Esophagus (tissue), 2 donors: Measurements from ENCODE around the gene BUD31. TPM values are rescaled to one million over a fixed set of nuclear protein-coding genes. Genes with fewer than 3 reads are reported as not detected.
A peak's percentile ranks its signal among the peaks of the same experiment; 100 is the strongest.

ENCODE experiments used
- H3K27ac ChIP-seq, 2 donors: one replicate each; pipeline ENCODE4 v1.5.1; 2013; ENCODE audit warnings: low read depth in 2 of 2, mild to moderate bottlenecking in 2 of 2, inconsistent platforms in 1 of 2, low read length in 1 of 2, moderate library complexity in 1 of 2
- H3K27me3 ChIP-seq, 2 donors: one replicate each; pipeline ENCODE4 v1.6.1; 2013; ENCODE audit warnings: low read length in 2 of 2, control low read depth in 1 of 2, mild to moderate bottlenecking in 1 of 2; ENCODE audit not compliant: insufficient read depth in 2 of 2, control insufficient read depth in 1 of 2
- H3K36me3 ChIP-seq, 2 donors: one replicate each; pipeline ENCODE4 v1.6.1; 2013; ENCODE audit warnings: low read length in 1 of 2; ENCODE audit not compliant: control insufficient read depth in 2 of 2, insufficient read depth in 2 of 2
- H3K4me1 ChIP-seq, 2 donors: one replicate each; pipeline ENCODE4 v1.6.1; 2013; ENCODE audit warnings: low read length in 1 of 2; ENCODE audit not compliant: control insufficient read depth in 2 of 2, insufficient read depth in 2 of 2
- H3K4me3 ChIP-seq, 2 donors: one replicate each; pipeline ENCODE4 v1.5.1; 2013; ENCODE audit warnings: low read length in 2 of 2, mild to moderate bottlenecking in 2 of 2, low read depth in 1 of 2, moderate library complexity in 1 of 2
- H3K9me3 ChIP-seq, 2 donors: one replicate each; pipeline ENCODE4 v1.6.1; 2013; ENCODE audit warnings: mild to moderate bottlenecking in 2 of 2, low read depth in 1 of 2, low read length in 1 of 2, moderate library complexity in 1 of 2; ENCODE audit not compliant: control insufficient read depth in 2 of 2, insufficient read depth in 1 of 2
- WGBS, 2 donors: extraction: QIAGEN DNeasy Blood & Tissue Kit; methylation state at CpG; one replicate each; pipeline ENCODE4 v1.1.7; 2013; 5-methylcytosine and 5-hydroxymethylcytosine counted together
- polyA plus RNA-seq, 2 donors: library from polyadenylated mRNA; stranded (reverse); fragments of 200-250 nt; gene quantifications; one replicate each; pipeline ENCODE4 v1.2.3, GENCODE V29; 2013
- donor health status: healthy with polysubstance abuse.
- donor health status: Bipolar disorder and iron deficiency.

Gene BUD31
- polyA plus RNA-seq, 2 donors, result 93.8 to 100 TPM

DNA sequence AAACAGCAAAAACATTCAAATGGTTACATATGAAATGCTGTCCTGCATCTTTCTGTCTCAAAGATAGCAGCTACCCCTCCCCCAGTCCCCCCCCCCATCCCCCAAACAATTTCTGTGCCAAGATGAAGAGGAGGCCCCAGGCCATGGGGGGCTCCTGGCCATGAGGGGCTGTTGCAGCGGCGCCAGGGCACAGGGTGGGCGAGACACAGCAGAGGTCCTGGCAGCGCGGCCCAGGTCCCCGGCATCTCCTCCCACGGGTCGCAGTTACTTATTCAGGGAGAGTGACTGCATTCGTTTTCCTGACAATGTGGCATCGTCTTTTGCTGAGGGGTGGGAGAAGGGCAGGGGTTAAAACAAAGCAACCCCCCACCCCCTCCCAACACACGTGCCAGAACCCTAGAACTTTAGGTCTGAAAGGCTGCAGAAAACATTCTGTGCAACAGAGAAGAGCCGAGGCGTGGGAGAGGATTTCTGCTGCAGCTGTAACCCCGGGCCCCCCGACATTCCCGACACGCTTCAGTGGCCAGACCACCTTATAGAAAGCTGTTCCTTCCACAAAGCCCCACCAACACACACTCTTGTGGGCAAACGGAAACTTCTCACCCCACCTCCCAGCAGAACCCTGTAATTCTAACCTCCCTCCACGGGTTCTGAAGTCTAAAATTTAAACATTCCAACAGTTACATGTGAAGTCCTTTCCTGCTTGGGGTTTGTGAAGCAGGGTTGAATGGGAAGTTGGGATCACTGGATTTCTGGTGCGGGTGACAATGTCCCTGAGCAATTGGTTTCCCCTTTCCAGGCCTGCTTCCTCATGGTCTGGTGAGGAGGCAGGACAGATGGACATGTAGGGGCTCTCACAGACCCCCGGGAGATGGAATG lies 12.1 kb upstream of the BUD31 start:
- Histone ChIP-seq H3K36me3 (peaks cover 25 to 50% of the 10 kb centered on the region in 2 donors), H3K9me3 (no peaks in the 10 kb centered on the region), H3K27ac (no peak overlapping the region), H3K4me1 (peaks cover 2 to 7% of the 10 kb centered on the region in 2 donors), H3K27me3 (no peaks in the 10 kb centered on the region), H3K4me3 (no peak overlapping the region)
- 75 to 80% methylated on average over 20 to 21 of the region's 21 CpGs for WGBS, 2 donors

DNA sequence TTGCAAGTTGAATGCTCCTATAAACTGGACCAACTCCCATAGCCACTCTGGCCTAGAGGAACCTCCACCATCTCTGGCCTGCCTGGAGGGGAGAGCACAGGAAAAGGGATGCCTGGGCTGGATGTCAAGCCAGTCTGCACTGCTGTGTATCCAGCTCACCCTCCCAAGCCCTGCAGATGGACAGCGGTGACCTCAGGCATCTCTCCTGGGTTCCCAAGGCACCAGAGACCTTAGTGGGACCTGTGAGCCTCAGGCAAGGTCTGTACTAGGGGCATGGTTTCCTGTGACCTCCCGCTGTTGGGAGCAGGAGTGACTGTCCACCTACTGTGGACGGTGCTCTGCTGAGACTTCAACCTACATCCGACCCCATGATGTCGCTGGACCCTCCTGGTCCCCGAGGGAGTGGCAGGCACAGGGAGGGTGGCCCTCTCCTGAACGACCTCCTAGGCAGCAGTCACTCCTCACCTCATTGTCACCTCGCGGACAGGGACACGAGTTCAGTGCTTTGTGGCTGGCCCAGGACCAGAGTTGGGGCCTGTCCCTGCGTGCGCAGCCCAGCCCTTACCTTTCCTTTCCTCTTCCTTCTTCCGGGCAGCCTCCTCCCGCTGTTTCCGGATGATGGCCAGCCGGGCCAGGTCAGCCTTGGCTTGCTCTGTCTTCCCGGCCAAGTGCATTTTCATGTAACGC lies 11.3 kb upstream of the BUD31 start:
- Histone ChIP-seq H3K27me3 (no peaks in the 10 kb centered on the region), H3K27ac (peak overlapping the region in 1 of 2 donors; percentile 11), H3K9me3 (no peaks in the 10 kb centered on the region), H3K4me1 (peaks cover 2% of the 10 kb centered on the region in 2 donors), H3K4me3 (no peak overlapping the region), H3K36me3 (peaks cover 25 to 50% of the 10 kb centered on the region in 2 donors)
- WGBS, 2 donors, result 74 to 81% methylated on average over 18 of the region's 18 CpGs

DNA sequence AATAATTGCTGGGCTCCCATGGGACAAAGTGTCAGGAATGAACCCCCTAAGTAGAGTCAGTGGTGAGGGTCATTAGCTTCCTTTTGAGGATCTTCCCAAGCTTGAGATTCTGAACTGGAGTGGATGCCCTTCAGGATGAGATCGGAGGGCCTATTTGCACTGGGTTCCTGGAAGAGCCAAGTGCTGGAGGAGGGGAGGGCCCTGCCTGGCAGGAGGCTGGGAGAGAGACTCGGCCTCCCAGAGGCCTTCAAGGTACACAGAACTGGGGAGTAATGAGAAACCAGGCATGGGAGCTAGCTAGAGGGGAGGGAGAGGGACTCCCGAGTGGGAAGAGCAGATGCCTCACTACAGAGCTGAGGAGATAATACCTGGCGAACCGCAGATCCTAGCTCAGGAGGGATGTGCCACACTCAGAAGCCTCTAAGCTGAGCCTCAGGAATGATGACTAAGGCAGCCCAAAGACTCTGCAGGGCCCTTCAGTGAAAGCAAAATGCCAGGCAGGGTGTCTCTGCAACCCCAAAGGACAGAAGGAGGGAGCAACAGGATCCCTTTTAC lies 9.8 kb upstream of the BUD31 start:
- 76 to 86% methylated on average over 5 of the region's 5 CpGs for whole genome bisulfite sequencing, 2 donors
- Histone ChIP-seq H3K9me3 (no peaks in the 10 kb centered on the region), H3K27me3 (no peaks in the 10 kb centered on the region), H3K4me1 (peaks cover 0 to 1% of the 10 kb centered on the region in 2 donors), H3K36me3 (peaks cover 25 to 55% of the 10 kb centered on the region in 2 donors), H3K4me3 (no peak overlapping the region), H3K27ac (no peak overlapping the region)

DNA sequence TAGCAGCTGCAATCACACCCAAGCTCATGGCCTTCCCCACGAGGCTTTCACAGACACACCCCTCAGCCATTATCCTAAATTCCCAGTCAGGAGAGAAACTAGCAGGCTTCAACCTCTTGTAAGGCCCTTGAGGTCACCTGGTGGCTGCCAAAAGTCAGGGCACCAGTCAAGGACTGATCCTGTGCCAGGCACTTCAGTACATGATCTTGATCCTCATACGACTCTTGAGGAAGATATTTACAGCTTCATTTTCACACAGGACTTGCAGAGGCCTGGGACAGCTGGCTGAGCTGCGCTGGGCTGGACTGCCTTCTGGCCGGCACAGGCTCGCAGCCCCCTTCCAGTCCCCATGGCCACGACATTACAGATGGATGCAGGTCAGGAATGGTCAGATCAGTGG lies 9.2 kb upstream of the BUD31 start:
- Histone ChIP-seq H3K4me3 (no peak overlapping the region), H3K36me3 (peaks cover 28 to 55% of the 10 kb centered on the region in 2 donors), H3K27ac (no peak overlapping the region), H3K4me1 (peaks cover 0 to 3% of the 10 kb centered on the region in 2 donors), H3K9me3 (no peaks in the 10 kb centered on the region), H3K27me3 (no peaks in the 10 kb centered on the region)
- 68 to 73% methylated on average over 6 of the region's 6 CpGs for whole genome bisulfite sequencing, 2 donors

DNA sequence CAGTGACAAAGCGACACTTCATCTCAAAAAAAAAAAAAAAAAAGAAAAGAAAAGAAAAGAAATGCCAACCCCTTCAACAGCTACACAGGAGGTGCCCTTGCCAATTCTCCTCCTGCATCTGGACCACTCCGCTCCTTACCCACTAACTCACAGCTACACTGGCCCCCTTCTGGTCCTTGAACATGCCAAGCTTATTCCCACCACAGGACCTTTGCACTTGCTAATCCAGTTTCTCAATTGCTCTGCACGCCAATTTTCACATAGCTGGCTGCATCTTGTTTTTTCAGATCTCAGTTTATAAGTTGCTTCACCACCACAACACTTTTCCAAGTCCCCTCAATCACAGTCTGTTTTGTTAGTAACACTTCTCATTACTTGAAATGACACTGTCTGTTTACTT lies 5.9 kb upstream of the BUD31 start:
- H3K36me3 ChIP-seq, result peaks cover 22 to 47% of the 10 kb centered on the region in 2 donors
- no peaks in the 10 kb centered on the region for H3K27me3 ChIP-seq
- H3K4me1 ChIP-seq, result peaks cover 3 to 6% of the 10 kb centered on the region in 2 donors
- H3K4me3 ChIP-seq, result no peak overlapping the region
- no peak overlapping the region for H3K27ac ChIP-seq
- WGBS, 2 donors, result 94 to 98% methylated on average over 2 to 3 of the region's 3 CpGs
- H3K9me3 ChIP-seq, result no peaks in the 10 kb centered on the region

DNA sequence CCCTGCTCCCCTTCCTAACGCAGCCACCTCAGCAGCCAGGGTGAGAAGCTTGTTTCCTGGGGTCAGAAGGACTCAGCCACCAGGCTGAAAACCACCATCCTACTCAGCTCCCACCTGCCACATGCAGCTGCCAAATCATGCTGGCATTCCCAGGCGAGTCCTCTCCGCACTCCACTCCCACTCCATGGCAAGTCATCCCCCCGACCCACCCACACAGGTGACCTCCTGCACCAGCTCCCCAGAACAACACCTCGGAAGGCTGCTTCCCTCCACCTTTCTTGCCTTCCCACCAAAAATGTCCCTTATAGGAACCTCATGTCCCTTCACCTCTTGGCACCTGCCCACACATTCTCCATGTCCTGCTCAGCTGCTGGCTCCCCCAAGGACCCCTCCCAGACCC lies 5.0 kb upstream of the BUD31 start:
- H3K27ac ChIP-seq, result no peak overlapping the region
- H3K9me3 ChIP-seq, result no peaks in the 10 kb centered on the region
- no peaks in the 10 kb centered on the region for H3K27me3 ChIP-seq
- H3K4me3 ChIP-seq, result no peak overlapping the region
- peaks cover 22 to 41% of the 10 kb centered on the region in 2 donors for H3K36me3 ChIP-seq
- 86 to 91% methylated on average over 5 of the region's 5 CpGs for WGBS, 2 donors
- H3K4me1 ChIP-seq, result peaks cover 3 to 6% of the 10 kb centered on the region in 2 donors

DNA sequence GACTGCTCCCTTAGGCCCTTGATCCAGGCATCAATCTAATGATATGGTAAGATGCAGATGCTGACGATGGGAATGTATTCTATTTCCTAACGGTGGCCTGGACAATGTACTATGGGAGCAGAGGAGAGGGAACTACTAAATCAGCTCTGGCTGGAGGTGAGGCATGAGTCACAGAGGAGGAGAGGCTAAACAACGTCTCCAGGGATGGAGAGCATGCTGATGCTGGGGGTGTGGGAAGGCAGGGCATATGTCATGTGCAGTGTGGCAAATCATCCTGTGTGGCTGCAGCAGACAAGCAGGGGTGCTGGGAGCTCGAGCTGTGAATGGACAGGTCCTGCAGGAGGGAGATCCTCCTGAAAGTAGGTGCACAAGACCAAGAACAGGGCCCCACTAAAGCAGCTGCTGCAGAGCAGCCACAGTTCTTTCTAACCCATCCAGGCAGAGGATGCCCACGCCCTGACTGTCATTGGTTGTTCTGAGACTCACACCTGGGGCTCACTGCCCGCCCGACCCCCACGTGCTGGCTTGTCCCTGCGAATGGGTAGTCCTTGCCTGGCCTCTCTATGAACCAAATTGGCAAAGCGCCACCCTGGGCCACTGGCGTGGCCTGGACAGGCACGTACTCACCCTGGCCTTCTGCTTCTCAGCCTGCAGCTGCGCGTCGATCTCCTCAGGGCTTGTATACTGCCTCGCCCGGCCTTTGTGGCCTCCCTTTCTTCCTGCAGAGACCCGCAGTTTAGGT lies 4.4 kb upstream of the BUD31 start:
- Histone ChIP-seq H3K36me3 (peaks cover 16 to 35% of the 10 kb centered on the region in 2 donors), H3K4me1 (peaks cover 3 to 6% of the 10 kb centered on the region in 2 donors), H3K4me3 (no peak overlapping the region), H3K27me3 (no peaks in the 10 kb centered on the region), H3K27ac (no peak overlapping the region), H3K9me3 (no peaks in the 10 kb centered on the region)
- WGBS, 2 donors, result 70 to 75% methylated on average over 18 of the region's 18 CpGs

DNA sequence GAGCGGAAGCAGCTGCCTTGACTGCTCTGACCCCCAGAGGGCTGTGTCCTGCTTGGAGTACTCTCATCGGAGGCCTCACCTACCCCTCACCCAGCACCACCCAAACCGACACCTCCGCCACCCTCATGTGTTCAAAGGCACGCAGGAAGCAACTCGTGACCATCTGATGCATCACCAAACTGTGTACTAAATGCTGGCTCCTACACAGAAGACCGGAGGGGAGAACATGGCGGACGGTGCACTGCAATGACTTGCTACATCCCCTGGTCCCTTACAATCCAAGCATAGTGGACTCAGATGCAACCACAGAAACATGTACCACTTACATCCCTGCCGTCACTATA lies 3.8 kb upstream of the BUD31 start:
- Histone ChIP-seq H3K27ac (no peak overlapping the region), H3K4me1 (peaks cover 3 to 6% of the 10 kb centered on the region in 2 donors), H3K27me3 (no peaks in the 10 kb centered on the region), H3K36me3 (peaks cover 13 to 29% of the 10 kb centered on the region in 2 donors), H3K4me3 (no peak overlapping the region), H3K9me3 (no peaks in the 10 kb centered on the region)
- 90 to 94% methylated on average over 10 of the region's 10 CpGs for WGBS, 2 donors

DNA sequence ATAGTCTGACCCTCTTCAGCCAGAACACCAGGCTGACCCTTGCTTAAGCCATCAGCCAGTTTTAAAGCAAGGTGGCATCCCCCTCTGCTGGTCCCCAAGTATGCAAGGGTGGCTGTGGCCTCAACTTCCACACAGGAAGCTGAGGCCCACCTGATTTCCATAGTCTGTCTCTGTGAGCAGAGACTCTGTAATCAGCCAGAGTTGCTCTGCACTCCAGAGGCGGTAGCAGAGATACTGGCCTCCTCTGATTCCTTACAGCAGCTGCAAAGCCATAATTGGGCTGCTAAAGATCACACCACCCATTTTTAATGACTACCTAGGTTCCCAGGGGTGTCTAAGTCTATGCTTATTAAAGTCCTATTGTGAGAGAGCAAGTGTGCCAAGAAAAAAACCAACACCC lies 2.2 kb upstream of the BUD31 start:
- Histone ChIP-seq H3K27me3 (no peaks in the 10 kb centered on the region), H3K9me3 (no peaks in the 10 kb centered on the region), H3K27ac (no peak overlapping the region), H3K36me3 (peaks cover 3 to 19% of the 10 kb centered on the region in 2 donors), H3K4me1 (peaks cover 3 to 6% of the 10 kb centered on the region in 2 donors), H3K4me3 (no peak overlapping the region)
- WGBS, 2 donors, result 63 to 75% methylated on average over 1 of the region's 1 CpG
